GM21423 (cell line): ENCODE results near the gene DAPK1.

Experiments
- ATAC-seq: cut with Tn5 transposase; IDR thresholded peaks from one replicate; pipeline ENCODE4 v1.9.1; 2021; ENCODE audit warnings: mild to moderate bottlenecking, moderate library complexity; ENCODE audit not compliant: unreplicated experiment

Gene DAPK1

GRCh38 chr9:87564791-87565241 lies 67.1 kb downstream of the DAPK1 start:
- no peak for ATAC-seq

GRCh38 chr9:87567001-87567400 lies 69.3 kb downstream of the DAPK1 start:
- ATAC-seq, result no peak

- no peak for ATAC-seq
Measured at GRCh38 chr9:87567571-87567970, 69.9 kb downstream of the DAPK1 start.

- ATAC-seq, result no peak
Measured at GRCh38 chr9:87567983-87568382, 70.3 kb downstream of the DAPK1 start.

- no peak for ATAC-seq
Measured at GRCh38 chr9:87568401-87568800, 70.7 kb downstream of the DAPK1 start.

- no peak for ATAC-seq
Measured at GRCh38 chr9:87569008-87569509, 71.4 kb downstream of the DAPK1 start.

- no peak for ATAC-seq
Measured at GRCh38 chr9:87569518-87569917, 71.9 kb downstream of the DAPK1 start.

GRCh38 chr9:87570000-87570908 lies 72.6 kb downstream of the DAPK1 start:
- ATAC-seq, result peak; percentile 57

- no peak for ATAC-seq
Measured at GRCh38 chr9:87572719-87573118, 75.1 kb downstream of the DAPK1 start.

GRCh38 chr9:87573841-87574342 lies 76.2 kb downstream of the DAPK1 start:
- no peak for ATAC-seq

GRCh38 chr9:87577746-87578145 lies 80.1 kb downstream of the DAPK1 start:
- ATAC-seq, result no peak

- ATAC-seq, result no peak
Measured at GRCh38 chr9:87578625-87579024, 81.0 kb downstream of the DAPK1 start.

GRCh38 chr9:87579781-87580541 lies 82.3 kb downstream of the DAPK1 start:
- ATAC-seq, result no peak

- no peak for ATAC-seq
Measured at GRCh38 chr9:87580941-87581438, 83.3 kb downstream of the DAPK1 start.

GRCh38 chr9:87581513-87581912 lies 83.8 kb downstream of the DAPK1 start:
- no peak for ATAC-seq

GRCh38 chr9:87581949-87582637 lies 84.4 kb downstream of the DAPK1 start:
- no peak for ATAC-seq

GRCh38 chr9:87584326-87584725 lies 86.7 kb downstream of the DAPK1 start:
- no peak for ATAC-seq

- no peak for ATAC-seq
Measured at GRCh38 chr9:87585123-87585855, 87.6 kb downstream of the DAPK1 start.

GRCh38 chr9:87586731-87587355 lies 89.2 kb downstream of the DAPK1 start:
- no peak for ATAC-seq

GRCh38 chr9:87587356-87587745 lies 89.7 kb downstream of the DAPK1 start:
- no peak for ATAC-seq
